Astrocyte (in vitro differentiated cells and primary cell): Measurements from ENCODE around the gene ZNF555.

Experiments used
- CTCF ChIP-seq: IDR thresholded peaks from 2 replicates; pipeline ENCODE4 v1.5.1; 2011; ENCODE audit warnings: low read depth, mild to moderate bottlenecking, inconsistent platforms, low read length, moderate library complexity; ENCODE audit not compliant: insufficient read depth
- EZH2 ChIP-seq: IDR thresholded peaks from 2 replicates; pipeline ENCODE4 v1.6.1; 2012; ENCODE audit warnings: mild to moderate bottlenecking, low read length, inconsistent platforms; ENCODE audit not compliant: insufficient read depth

- TF ChIP-seq CTCF (no peak), EZH2 (no peak)
Observed at GRCh38 chr19:2877398-2878331, 36.4 kb downstream of the ZNF555 start.
